GM12872 (cell line): ENCODE measurements around the gene KRT84.

ENCODE experiments used
- CTCF ChIP-seq: IDR thresholded peaks from 3 replicates; pipeline ENCODE4 v1.5.1; 2011; ENCODE audit warnings: low read depth, mild to moderate bottlenecking, low read length, moderate library complexity; ENCODE audit not compliant: insufficient read depth

KRT84 gene

GRCh38 chr12:52358575-52359350 lies 26.7 kb downstream of the KRT84 start:
- TF ChIP-seq CTCF, result peak; percentile 46

- no peak for TF ChIP-seq CTCF
Observed at GRCh38 chr12:52356762-52357580, 28.5 kb downstream of the KRT84 start.

GRCh38 chr12:52356031-52356761 lies 29.3 kb downstream of the KRT84 start:
- TF ChIP-seq CTCF, result no peak

GRCh38 chr12:52355176-52355575 lies 30.3 kb downstream of the KRT84 start:
- TF ChIP-seq CTCF, result no peak

GRCh38 chr12:52354200-52354599 lies 31.3 kb downstream of the KRT84 start:
- no peak for TF ChIP-seq CTCF

- no peak for TF ChIP-seq CTCF
Observed at GRCh38 chr12:52353766-52354165, 31.7 kb downstream of the KRT84 start.

GRCh38 chr12:52352951-52353350 lies 32.5 kb downstream of the KRT84 start:
- no peak for TF ChIP-seq CTCF
